ENCODE data around the gene ECE1. TPM values are rescaled to one million over a fixed set of nuclear protein-coding genes. Genes with fewer than 3 reads are reported as not detected.

The ECE1 gene
- total and polyA plus RNA-seq, 9 of the 15 experiments (the other 6 are each of a cell fraction or from before 2014, with no cell fraction given), result 0.56 to 34.8 (median 11.0) TPM

GRCh38 chr1:21319447-21320407 lies 29.5 kb upstream of the ECE1 start (continued):
- TF ChIP-seq AFF4 (CRISPR knock-in tag; IDR thresholded peaks at IDR 0.05) (no peak), ZNF407 (IDR thresholded peaks at IDR 0.05; ENCODE audit: low read depth) (no peak), HOXB6 (CRISPR knock-in tag; IDR thresholded peaks at IDR 0.05; ENCODE audit: borderline replicate concordance) (no peak)
